Neural progenitor cell (in vitro differentiated cells): ENCODE results near the gene CYP27B1.

Source experiments
- EZH2 ChIP-seq: fragments of 200-600 bp; sonication (generic); IDR thresholded peaks from 2 replicates; pipeline ENCODE4 v1.6.1; 2017; ENCODE audit warnings: antibody characterized with exemption, mild to moderate bottlenecking, moderate library complexity
- EZH2phosphoT487 ChIP-seq: fragments of 200-600 bp; sonication (generic); IDR thresholded peaks from 2 replicates; pipeline ENCODE4 v1.6.1; 2017; ENCODE audit warnings: antibody characterized with exemption
- TF ChIP-seq, protein P1 (sequence below): fragments of 200-600 bp; sonication (generic); IDR thresholded peaks from 2 replicates; pipeline ENCODE4 v1.5.1; 2017; ENCODE audit warnings: antibody characterized with exemption, mild to moderate bottlenecking

DNA sequence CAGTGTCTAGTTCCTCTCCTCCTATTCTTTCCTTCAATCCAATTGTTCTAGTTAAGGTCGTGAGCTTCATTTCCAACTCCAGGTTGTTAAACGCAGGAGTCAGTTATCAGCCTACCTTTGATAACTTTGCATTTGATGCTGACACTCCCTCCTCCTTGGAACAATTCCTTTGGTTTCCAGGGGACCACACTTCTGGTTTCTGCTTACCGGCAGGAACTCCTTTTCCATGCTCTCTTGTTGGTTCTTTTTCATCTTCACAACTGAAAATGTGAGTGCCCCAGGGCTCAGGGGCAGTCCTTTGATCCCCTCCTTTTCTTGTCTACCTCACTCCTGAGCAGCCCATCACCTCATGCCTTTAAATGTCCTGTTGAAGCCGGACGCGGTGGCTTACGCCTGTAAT, 10.5 kb upstream of the CYP27B1 start:
- TF ChIP-seq, protein P1, sequence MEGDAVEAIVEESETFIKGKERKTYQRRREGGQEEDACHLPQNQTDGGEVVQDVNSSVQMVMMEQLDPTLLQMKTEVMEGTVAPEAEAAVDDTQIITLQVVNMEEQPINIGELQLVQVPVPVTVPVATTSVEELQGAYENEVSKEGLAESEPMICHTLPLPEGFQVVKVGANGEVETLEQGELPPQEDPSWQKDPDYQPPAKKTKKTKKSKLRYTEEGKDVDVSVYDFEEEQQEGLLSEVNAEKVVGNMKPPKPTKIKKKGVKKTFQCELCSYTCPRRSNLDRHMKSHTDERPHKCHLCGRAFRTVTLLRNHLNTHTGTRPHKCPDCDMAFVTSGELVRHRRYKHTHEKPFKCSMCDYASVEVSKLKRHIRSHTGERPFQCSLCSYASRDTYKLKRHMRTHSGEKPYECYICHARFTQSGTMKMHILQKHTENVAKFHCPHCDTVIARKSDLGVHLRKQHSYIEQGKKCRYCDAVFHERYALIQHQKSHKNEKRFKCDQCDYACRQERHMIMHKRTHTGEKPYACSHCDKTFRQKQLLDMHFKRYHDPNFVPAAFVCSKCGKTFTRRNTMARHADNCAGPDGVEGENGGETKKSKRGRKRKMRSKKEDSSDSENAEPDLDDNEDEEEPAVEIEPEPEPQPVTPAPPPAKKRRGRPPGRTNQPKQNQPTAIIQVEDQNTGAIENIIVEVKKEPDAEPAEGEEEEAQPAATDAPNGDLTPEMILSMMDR, result no peak
- no peak for TF ChIP-seq EZH2phosphoT487
- no peak for TF ChIP-seq EZH2
